Measurements from ENCODE around the gene ZCCHC24.
"Not testable (repeated sequence)": the region's sequence is repeated elsewhere in the genome, so short reads cannot be mapped to it uniquely, and the experiment has no call there.

ZCCHC24 gene

DNA sequence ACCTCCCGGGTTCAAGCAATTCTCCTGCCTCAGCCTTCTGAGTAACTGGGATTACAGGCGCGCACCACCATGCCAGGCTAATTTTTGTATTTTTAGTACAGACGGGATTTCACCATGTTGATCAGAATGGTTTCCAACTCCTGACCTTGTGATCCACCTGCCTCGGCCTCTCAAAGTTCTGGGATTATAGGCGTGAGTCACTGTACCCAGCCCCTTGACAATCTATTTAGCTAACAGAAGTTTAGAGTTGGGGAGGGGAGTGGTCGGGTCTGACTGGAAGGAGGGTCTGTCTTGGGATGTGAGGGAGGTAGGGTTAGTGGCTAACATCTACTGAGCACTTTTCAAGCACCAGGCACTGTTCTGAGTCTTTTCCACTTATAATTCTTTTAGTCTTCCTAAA lies 27.0 kb upstream of the ZCCHC24 start:
- no peak for DNase-seq (ENCODE audit: low spot score)

DNA sequence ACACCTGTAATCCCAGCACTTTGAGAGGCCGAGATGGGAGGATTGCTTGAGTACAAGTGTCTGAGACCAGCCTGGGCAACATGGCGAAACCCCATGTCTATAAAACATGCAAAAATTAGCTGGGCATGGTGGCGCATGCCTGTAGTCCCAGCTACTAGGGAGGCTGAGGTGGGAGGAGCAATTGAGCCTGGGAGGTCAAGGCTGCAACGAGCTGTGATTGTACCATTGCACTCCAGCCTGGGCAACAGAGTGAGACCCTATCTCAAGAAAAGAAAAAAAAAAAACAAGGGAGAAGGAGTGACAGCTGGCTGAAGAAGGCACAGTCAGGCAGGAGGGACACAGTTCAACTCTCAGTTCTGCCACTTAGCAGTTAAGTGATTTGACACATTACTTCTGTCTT lies 26.4 kb upstream of the ZCCHC24 start:
- no peak for DNase-seq (ENCODE audit: low spot score)

DNA sequence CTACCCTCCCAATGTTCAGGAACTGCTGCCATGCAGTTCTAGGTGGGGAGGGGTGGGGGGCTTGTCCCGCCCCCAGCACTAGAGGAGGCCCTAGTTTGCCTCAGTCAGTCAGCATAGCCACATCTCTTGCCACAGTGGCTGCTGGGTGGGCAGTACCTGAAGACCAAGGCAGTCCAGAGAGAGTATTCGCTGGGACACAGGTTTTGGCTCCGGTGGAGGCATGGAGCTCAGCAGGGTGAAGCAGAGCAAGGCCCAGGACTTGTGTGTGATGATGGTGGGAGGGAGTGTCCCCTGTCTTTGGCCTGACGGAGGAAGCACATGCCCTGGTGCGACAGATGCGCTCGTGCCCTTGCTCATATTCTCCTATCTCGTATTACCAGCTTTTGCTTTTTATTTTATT lies 24.7 kb upstream of the ZCCHC24 start:
- DNase-seq (ENCODE audit: low spot score) = no peak

DNA sequence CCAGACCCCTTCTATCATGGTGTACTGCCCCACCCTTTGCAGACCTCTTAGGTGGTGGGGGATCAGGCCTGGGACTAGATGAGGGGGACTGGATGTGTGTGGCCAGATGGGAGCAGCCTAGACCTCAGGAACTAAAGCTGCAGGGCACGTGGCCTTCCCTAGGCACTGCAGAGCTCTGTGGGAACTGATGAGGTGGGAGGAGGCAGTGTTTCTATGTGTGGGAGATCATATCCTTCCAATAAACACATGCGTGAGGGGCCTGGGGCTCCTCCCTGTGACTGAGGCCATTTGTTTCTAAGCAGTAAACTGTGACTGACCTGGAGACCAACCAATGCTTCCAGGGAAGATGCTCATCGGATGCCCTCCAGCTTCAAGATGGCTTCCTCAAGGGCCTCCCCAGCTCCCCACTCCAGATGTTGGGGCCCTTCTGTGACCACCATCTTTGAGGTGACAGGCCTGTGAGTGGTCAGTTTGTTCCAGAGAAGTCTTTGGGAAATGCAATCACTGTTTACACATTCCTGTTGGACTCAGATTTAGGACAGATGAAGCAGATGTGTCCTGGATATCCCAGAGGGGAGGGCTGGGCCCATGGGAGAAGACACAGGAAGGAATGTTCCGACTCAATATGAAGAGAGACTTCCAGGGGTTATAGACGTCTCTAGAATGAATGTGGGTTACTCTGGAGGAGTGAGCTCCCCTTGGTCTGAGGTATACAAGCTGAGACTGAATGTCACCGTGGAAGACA lies 23.6 kb upstream of the ZCCHC24 start:
- no peak for DNase-seq (ENCODE audit: low spot score)

DNA sequence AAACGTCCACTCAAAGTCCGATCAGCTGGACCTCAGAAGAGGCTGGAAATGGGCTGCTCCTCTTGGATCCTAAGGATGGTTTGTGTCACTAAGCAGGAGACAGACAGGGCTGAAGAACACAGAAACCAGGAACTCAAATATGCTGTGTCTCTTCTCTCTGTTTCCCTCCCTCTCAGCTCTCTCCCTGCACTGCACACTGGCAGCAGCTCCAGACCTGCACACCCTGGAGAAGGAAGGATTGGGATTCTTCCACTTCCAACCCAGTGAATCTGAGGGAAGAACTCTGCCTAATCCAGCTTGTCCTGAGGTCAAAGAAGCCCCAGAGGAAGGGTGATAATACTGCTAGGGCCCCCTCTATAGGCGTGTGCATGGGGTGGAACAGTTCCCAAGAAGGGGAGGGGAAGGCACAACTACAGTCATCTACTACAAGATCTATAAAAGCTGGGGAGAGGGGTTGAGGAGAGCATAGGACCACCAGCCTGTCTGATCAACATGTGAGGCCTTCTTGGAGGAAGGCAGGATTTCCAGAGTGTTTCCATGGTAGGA lies 22.7 kb upstream of the ZCCHC24 start:
- no peak for DNase-seq (ENCODE audit: low spot score)

DNA sequence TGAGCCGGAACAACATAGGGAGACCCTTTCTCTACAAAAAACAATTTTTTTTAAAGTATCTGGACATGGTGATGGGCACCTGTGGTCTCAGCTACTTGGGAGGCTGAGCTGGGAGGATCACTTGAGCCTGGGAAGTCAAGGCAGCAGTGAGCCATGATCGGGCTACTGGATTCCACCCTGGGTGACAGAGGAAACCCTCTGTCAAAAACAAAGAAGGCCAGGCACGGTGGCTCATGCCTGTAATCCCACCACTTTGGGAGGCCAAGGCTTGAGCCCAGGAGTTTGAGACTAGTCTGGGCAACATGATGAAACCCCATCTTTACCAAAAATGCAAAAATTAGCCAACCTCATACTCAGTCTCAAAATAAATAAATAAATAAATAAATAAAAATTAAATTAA lies 19.9 kb upstream of the ZCCHC24 start:
- no peak for DNase-seq (ENCODE audit: low spot score)

DNA sequence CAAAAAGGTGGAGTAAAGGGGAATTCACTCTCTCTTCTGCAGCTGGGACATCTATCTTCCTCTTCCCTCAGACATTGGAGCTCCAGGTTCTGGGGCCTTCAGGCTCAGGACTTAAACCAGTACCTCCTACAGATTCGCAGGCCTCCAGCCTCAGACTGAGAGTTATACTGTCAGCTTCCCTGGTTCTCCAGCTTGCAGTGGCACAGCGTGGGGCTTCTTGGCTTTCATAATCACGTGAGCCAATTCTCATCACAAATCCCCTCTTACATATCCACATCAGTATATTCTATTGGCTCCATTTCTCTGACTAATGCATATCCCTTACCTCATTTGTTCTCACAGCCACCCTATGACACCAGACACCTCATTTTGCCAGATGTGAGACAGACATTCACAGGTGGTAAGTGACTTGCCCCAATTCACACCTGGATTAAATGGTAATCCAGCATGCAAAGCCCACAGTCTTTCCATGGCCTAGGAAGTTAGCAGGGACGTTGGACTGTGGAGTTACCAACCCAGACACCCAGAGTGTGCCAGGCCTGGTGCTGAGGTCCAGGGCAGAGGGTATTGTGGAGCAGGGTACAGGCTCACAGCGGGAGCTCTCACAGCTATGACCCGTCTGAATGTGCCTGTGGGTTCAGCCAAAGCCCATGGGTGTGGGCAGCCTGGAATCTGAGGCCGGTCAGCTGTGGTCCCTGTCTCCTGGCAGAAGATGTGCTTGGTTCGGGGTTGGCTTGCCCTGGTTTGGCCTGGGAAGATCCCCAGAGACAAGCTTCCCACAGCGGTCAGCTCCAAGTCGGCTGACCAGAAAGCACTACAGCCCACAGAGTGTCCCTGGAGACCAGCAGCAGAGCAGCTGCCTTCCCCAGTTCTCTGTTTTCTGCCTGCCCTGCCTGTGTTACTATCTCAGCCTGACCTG lies 18.4 kb upstream of the ZCCHC24 start:
- DNase-seq (ENCODE audit: low spot score) = no peak

DNA sequence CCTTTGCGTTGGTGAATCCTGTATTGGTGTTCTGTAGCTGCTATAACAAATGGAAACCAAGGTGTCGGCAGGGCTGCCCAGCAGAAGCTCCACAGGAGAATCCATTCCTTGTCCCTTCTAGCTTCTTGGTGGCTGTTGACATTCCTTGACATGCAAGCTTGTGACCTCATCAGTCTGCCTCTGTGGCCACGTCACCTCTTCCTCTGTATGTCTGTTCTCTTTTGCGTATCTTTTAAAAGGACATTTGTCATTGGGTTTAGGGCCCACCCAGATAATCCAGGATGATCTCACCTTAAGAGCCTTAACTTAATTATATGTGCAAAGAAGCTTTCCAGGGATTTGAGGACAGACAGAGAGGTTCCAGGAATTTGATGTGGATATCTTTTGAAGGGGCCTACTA lies 15.3 kb upstream of the ZCCHC24 start:
- DNase-seq (ENCODE audit: low spot score) = no peak

DNA sequence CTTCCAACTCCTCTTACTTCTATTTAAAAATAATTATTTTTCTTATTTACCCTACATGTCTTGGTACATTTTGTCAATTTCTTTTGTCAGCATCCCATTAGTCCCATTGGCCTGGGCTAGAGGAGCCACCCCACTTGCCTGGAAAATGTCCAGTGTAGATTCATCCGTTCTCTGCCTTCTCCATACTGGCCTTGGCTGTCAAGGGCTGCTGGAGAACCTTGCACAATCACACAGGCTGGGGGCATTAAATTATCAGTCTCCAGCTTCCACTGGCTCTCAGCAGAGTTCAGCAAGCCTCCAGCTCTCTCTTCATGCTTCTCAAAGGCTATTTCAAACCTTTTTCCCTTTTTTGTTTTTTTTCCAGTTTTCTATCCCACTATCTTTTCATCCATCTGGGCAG lies 13.8 kb upstream of the ZCCHC24 start:
- DNase-seq (ENCODE audit: low spot score) = no peak

DNA sequence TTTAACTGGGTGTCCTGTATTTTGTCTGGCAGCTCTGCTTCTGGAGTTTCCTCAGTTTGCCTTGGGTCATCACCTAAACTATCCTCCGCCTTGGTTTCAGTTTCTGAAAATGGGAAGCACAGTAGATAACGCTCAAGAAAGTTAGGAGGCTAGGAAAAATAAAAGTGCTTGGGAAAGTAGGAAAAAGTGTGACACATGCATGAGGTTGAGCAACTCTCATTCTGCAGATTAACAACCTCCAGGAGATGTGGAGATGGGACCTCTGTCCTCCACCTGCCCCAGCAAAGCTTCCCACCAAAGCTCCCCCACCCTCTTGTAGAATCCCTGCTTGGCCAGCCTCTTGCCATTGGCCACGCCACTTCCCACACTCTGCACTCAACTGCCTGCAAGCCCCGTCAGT lies 13.1 kb upstream of the ZCCHC24 start:
- DNase-seq (ENCODE audit: low spot score) = no peak

DNA sequence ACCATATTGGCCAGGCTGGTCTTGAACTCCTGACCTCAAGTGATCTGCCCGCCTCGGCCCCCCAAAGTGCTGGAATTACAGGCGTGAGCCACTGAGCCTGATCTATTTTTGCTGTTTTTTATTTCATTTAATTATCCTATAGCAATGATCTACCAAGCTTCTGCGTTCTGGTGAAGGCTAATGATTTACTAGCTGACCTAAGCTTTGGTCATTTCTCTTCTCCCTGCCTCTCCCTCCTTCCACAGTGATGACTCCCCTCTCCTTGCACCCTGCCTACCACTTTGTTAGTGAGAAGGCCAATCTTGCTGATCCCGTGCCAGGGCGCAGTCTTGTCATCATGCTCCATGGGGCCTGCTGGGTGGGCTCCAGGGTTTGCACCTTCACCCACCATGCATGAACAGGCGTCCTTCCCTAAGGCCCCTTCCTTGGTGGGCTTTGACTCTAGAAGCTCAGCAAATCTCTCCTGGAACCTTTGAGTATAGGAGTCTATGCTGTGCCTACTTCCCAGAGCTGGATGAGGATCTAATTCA lies 11.9 kb upstream of the ZCCHC24 start:
- no peak for DNase-seq (ENCODE audit: low spot score)

DNA sequence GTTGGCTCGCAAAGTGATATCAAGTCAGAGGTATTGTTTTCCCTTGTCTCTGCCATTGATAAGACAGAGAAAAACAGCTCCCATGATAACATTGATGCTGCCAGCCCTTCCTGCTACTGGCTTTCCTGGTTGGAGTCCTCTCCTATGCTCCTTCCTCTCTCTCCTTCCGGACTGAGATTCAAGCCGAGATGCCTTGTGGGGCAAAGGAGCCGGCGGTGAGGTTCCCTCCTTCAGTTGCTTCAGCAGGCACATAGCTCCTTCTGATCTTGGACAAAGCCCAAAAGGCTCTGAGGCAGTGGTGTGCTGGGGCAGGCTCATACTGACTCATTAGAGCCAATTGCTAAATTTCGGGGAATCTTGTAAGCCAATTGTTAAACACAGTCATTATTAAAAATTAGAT lies 8.8 kb upstream of the ZCCHC24 start:
- no peak for DNase-seq (ENCODE audit: low spot score)

DNA sequence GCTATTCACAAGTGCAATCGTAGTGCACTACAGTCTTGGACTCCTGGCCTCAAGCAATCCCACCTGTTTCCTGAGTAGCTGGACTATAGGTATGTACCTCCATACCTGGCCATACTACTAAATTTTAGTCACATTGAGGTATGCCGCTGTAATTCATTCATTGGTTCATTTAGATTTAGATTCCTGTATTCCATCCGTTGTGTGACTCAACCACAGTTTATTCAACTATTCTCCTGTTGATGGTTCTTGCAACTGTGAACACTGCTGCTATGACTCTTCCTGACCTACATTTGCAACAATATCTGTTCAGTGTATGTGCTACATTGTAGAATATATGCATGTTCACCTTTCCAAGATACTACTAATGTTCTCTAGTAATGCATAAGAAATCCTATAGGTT lies 8.0 kb upstream of the ZCCHC24 start:
- no peak for DNase-seq (ENCODE audit: low spot score)

DNA sequence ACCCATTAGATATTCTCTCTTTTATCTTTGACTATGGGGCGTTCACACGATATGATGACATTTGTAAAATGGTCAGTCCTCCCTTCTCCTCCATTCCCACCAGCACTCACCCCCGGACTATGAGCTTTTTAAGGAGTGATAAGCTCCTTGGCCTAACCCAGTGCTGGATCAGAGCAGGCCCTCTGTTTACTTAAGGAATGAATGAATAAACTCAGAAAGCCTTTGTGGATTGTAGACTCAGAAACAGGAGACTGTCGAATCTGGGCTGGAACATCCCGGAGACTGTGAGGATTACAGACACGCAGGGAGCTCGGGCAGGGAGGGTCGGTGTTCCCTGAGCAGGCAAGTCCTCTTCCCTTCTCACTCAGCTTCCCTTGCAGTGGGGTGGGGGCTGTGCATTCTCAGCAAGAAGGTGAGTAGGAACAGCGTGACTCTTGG lies 6.8 kb upstream of the ZCCHC24 start:
- no peak for DNase-seq (ENCODE audit: low spot score)

DNA sequence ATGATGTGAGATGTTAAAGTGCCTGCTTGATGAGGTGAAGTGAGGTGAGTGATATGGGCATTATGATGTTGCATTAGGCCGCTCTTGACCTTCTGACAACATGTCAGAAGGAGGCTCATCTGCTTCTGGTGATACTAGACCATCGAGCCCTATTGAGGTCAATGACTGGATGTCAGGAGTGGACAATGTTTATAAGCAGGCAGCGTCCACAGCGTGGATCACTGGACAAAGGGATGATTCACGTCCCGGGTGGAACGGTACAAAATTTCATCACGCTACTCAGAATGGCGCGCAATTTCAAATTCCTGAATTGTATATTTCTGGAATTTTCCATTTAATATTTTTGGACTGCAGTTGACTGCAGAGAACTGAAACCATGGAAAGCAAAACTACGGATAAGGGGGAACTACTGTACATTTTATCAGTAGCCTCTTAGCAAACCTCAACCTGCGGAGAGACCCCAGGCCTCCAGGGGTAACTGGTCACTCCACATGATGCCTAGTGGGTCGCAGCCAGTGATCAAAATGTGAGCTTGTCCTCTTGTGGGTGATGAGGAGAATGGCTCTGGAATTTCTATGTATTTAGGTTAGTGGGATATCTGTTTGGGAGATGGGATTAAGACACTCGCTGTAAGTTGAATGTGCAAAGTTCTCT lies 5.7 kb upstream of the ZCCHC24 start:
- DNase-seq (ENCODE audit: low spot score) = no peak

DNA sequence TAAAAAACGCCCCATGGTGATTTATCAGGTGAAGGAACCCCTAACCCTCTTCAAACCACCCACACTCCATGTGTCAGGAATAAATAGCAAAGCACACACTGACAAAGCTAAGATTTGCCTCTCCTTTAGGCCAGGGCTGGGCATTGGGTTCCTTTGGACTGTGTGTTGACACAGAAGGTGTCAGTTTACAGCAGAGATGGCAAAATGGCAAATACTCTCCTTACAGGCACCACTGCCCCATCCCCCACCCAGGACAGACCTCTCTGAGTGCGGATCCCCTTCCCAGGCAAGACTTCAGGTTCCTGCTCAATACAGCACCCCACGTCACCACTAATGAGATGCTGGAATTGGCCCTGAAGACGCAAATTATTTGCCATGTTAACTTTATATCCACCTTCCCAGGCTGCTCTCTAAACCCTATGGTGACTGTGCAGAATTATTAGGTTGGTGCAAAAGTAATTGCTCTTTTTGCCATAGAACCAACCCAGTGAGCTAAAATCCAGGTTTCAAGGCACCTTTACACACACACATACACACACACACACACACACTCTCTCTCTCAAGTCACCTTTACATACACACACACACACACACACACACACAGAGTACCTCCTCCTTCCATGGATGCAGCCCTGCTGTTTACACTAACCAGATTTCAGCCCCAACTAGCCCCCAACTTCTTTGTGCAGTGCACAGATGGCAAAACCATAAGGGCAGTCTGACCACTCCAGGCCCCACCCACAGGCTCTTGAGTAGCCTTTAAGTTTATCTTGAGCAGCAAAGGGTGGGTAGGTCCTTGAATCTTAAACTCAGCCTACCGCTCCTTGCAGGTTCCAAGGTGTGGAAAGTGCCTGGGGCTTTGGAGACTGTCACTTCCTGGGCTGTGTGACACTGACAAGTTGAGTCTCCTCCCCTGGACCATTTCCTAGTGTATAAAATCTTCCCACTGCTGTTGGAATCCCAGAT lies 4.0 kb upstream of the ZCCHC24 start:
- DNase-seq (ENCODE audit: low spot score) = no peak

DNA sequence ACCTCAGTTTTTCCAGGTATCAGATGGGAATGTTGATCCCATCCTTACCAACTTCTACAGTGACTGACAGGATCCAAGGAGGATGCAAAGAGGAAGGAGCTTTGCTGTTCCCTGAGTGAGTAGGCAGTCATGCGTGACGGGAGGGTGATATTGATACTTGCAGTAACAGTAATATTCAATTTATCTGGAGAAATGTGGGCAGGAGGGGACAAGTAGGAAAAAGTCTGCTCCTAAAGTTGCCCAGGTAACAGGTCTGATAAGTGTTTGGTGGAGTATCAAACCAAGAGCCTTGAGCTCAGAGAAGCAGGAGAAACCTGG lies 3.3 kb upstream of the ZCCHC24 start:
- no peak for DNase-seq (ENCODE audit: low spot score)

DNA sequence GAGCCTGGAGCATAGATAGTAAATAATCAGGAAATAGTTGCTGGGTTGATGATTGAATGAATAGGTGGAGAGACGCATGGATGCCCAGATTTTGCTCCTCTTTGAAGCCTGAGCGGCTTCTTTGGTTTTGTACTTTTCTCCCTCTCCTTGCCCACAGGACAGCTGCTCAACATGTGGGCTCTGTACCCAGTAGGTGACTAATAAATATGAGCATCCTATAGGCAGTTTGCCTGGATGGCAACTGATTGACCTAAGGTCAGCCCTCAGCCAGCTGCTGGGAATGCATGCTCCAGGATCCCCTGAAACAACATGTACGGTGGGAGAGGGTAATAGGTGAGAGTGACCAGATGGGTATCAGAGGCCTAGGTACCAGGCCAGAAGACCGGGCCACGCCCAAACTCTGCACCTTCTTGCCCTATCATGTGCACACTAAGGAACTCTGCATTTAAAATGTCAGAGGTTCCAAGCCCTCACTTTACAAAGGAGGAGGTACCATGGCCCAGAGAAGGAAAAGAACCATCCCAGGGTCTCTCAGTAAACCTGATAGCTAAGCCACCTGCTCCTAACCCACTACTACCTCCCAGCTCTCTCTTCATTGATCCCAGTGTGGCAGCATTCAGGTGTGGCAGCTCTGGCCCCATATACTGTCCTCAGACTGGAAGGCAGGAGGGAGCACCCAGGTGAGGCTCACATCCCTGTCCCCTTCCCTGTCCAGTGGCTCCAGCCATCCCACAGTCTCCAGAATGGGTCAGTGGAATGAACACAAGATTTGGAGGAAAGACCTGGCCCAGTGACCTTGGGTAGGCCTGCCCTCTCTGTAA lies 2.7 kb upstream of the ZCCHC24 start:
- no peak for DNase-seq (ENCODE audit: low spot score)

DNA sequence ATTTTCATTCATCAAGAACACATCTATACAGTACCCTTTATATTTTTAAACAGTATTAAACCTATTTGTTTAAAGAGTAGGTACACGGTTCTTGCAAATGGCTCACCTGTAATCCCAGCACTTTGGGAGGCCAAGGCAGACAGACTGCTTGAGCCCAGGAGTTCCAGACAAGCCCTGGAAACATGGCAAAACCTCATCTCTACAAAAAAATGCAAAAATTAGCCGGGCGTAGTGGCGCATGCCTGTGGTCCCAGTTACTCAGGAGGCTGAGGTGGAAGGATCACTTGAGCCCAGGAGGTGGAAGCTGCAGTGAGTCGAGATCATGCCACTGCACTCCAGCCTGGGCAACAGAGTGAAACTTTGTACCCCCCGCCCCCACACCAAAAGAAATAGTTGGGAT lies 1.8 kb upstream of the ZCCHC24 start:
- not testable (repeated sequence) for DNase-seq (ENCODE audit: low spot score)

DNA sequence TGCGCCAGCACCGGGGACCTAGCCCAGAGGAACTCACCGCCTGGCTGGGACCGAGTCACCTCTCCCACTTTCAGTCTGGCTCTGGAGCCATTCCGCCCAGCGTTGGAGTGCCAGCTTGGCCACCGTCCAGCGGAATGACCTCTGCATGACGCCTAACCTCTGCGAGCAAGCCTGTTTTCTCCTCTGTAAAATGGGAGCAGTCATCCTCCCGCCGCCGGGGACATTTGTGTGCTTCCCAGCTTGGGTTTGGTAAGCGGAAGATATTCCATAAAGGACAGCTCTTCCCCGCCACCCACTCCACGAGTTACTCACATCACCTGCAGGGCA lies 1.3 kb upstream of the ZCCHC24 start:
- no peak for DNase-seq (ENCODE audit: low spot score)
